Stimulated activated CD8-positive, alpha-beta memory T cell treated with anti-CD3 and anti-CD28 coated beads, Interleukin-15, amount 100 ng/mL, for 1 hour (primary cell): ENCODE results near the gene CRIM1.
"Not testable (repeated sequence)": the region's sequence is repeated elsewhere in the genome, so short reads cannot be mapped to it uniquely, and the experiment has no call there.

Source experiments
- DNase-seq: peaks from one replicate; pipeline ENCODE4 v3.0.0-alpha.2; 2020; ENCODE audit warnings: low read depth

Gene CRIM1, protein sequence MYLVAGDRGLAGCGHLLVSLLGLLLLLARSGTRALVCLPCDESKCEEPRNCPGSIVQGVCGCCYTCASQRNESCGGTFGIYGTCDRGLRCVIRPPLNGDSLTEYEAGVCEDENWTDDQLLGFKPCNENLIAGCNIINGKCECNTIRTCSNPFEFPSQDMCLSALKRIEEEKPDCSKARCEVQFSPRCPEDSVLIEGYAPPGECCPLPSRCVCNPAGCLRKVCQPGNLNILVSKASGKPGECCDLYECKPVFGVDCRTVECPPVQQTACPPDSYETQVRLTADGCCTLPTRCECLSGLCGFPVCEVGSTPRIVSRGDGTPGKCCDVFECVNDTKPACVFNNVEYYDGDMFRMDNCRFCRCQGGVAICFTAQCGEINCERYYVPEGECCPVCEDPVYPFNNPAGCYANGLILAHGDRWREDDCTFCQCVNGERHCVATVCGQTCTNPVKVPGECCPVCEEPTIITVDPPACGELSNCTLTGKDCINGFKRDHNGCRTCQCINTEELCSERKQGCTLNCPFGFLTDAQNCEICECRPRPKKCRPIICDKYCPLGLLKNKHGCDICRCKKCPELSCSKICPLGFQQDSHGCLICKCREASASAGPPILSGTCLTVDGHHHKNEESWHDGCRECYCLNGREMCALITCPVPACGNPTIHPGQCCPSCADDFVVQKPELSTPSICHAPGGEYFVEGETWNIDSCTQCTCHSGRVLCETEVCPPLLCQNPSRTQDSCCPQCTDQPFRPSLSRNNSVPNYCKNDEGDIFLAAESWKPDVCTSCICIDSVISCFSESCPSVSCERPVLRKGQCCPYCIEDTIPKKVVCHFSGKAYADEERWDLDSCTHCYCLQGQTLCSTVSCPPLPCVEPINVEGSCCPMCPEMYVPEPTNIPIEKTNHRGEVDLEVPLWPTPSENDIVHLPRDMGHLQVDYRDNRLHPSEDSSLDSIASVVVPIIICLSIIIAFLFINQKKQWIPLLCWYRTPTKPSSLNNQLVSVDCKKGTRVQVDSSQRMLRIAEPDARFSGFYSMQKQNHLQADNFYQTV

GRCh38 chr2:36355151-36355889, at the start of gene CRIM1:
TSS of gene CRIM1 (plus strand) at chr2:36355778. CDS start at chr2:36356293, 515 bp downstream.
- no peak for DNase-seq

DNA sequence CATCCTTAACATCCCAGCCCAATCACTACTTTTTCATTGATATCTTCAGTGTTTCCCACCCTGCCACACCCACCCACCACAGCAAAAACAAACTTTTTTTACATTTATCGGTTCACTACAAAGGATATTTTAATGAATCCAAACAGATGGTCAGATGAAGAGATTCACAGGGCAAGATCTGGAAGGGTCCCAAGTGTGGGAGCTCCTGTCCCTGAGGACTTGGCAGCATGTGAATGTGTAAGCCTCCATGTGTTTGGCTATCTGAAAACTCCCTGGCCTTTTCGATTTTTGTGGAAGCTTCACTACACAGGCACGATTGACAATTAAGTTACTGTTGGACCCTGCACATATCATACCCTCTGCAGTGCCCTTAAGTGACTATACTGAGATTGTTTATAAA, 48.1 kb upstream of the CRIM1 start:
- no peak for DNase-seq

GRCh38 chr2:36310444-36310843, 45.1 kb upstream of the CRIM1 start:
- DNase-seq = not testable (repeated sequence)

DNA sequence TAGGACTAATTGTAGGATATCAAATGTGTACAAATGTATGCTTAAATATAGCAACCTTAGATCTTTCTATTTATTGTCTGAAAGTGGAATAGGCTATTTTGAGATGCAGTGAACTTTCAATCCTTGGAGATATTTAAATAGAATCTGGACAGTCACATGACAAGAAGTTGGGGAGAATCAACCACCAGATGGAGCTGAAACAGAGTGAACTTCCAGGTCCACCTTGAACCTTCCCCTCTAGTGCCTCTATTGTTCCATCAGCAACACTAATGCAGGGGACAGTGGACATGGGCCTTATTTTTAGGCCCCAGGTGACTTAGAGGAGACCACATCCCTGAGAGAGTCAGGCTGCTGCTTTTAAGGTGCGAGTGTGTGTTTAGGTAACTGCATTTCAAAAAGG, 37.0 kb upstream of the CRIM1 start:
- DNase-seq = no peak

- DNase-seq = no peak
These were observed 33.5 kb upstream of the CRIM1 start for GRCh38 chr2:36322108-36322507.

DNA sequence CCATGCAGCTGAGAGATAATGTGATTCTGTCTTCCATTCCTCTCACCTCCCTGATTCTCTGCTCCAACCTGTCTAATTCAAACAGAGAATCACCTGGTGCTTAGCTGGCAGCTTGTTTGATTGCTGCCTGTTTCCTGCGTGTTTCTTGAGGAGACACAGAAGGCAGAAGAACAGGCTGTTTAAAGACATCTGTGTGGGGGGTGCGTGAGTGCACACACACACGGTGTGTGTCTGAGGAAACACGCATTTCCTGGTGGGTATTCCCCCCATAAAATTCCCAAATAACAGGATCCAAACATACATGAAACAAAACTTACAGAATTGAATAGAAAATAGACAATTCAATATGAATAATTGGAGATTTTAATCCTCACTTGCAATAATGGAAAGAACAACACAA, 29.3 kb upstream of the CRIM1 start:
- DNase-seq = no peak

DNA sequence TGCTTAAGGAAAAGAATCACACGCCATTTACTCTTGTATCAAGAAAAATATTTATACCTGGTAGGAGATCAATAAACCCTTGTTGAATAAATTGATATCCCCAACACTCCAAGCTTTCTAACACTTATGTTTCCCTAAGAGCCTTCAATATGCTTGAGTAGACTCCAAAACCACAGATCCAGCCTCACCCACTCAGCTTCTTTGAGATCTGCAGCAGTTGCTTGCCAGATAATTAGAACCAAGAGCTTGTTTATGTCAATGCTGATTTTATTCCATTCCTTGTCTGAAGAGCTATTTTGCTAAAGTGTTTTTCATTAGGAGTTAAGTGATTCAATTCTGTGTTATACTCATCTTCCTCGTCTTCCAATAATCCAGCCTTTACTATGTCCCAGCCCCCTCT, 26.3 kb upstream of the CRIM1 start:
- DNase-seq = no peak

DNA sequence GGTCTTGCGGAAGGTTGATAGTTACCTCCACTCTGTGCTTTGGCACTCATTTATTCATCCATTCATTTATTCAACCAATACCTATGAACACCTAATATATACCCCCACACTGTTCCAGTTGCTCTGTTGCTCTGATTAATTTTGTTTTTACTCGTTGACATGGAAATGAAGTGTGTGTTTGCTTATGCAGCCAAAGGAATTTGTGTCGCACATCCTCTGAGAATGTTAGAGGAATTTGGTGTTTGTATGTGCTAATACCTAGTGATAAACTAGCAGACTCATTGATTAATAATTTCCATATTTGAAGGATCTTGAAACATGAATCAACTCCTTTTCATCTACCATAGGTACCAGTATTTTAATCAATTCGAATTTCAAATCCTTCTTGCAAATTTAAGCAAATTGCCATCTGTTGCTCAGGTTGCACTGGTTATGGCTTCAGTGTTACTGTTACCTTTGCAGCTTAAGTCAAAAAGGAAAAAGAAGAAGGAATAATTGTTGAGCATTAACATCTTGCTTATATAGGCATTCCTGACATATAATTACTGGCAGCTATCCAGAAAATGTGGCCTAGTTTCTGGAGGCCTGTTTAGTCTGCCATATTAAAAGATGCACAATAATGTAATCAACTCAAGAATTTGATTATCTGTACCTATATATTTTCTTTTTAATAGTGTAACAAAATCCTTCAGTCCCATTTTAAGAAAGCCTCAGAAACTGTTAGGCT, 25.7 kb upstream of the CRIM1 start:
- no peak for DNase-seq

DNA sequence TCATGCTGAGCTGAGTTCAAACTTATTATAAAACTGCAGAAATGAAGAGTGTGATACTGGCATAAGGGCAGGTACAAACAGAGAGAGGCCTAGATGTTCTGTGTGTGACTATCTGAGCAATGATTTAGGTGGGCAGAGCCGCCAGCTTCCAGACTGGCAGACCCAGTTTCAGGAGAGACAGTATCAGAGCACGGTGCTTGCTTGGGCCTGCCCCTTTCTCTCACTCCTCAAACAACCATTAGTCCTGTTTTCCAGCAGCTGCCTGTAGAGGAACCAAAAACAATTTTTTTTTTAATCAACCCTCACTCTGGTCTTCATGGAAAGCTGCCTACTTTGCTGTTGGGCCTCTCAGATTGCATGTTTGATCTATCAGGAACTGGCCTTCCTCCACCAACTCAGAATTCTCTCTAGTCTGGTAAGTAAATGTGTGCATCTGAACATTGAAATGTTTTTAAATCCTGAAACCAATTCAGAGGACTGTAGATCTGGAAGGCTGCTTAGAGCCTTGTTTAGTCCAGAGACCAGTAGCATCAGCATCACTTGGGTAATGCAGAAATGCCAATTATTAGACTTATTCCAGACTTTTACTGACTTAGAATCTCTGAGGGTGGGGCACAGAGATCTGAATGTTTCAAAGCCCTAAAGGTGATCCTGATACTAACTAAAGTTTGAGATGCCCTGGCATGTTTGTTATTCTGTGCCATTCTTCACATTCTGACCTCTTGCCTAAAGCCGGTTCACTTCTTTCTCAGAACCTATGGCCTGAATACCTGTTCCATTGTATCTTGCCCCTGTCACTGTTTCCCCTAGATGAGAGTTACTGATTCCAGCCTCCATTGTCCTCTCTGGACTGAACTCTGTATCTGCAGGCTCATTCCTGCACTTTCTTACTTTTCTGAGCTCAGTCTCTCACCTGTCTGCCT, 24.8 kb upstream of the CRIM1 start:
- no peak for DNase-seq

- DNase-seq = no peak
These were observed 22.1 kb upstream of the CRIM1 start for GRCh38 chr2:36333350-36334012.

DNA sequence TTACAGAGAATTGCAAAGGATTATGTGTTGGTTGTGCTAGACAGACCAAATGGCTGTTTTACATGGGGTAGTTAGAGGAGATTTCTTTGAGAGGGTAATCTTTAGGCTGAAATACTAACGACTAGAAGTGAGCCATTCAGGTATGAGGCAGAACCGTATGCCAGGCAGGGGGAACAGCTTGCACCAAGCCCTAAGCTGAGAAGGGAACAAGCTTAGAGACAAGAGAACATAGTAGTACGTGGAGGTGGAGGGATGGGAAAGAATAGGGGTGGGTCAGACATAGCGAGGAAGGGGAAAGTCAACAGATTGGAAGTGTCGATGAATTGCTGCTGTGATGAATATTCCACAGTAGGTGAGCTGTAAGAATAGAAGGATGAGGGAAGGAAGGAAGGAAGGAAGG, 20.0 kb upstream of the CRIM1 start:
- DNase-seq = no peak

DNA sequence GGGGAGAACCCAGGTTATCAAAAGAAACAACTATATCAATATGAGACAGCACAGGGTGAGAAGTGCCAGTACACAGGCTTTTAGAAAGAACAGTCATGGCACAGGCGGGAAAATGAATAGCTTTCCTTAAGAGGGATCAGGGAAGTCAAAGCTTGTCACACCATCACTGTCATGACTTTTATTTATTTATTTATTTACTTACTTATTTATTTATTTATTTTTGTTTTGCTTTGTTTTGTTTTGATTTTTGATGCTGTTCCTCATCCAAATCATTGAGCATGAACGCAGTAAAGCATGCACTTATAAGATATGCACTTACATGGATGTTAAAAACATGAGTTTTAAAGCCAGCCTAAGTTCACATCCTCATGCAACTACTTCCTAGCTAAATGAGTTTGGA, 19.3 kb upstream of the CRIM1 start:
- DNase-seq = no peak

- no peak for DNase-seq
These were observed 18.2 kb upstream of the CRIM1 start for GRCh38 chr2:36337354-36337753.

- DNase-seq = no peak
These were observed 17.3 kb upstream of the CRIM1 start for GRCh38 chr2:36338124-36338826.

- no peak for DNase-seq
These were observed 16.8 kb upstream of the CRIM1 start for GRCh38 chr2:36338827-36339145.

DNA sequence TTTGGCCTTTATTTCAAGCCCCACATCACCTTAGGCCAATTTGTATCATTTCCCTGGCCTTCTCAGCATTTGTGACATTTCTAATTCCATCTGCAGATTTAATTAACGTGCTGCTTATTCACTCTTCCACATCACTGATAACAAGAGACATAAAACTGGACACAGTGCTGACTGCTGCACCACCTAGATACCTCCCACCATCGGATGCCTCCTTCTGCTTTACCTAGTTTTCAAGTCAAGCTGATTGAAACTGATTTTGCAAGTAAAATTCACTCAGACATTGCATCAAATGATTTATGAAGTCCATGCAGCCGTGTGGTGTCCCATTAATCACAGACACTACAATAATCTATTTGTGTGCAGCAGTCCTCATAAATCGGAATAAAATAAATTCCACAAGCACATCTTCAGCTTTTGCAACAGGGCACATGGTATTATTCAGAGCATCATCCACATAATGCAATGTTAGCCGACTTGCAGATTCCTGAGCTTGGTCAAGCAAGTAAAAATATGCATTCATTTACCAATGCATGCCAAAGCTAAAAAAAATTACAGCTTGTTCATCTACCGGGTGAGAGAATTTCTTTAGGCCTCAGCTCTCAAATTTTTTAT, 15.9 kb upstream of the CRIM1 start:
- DNase-seq = no peak

DNA sequence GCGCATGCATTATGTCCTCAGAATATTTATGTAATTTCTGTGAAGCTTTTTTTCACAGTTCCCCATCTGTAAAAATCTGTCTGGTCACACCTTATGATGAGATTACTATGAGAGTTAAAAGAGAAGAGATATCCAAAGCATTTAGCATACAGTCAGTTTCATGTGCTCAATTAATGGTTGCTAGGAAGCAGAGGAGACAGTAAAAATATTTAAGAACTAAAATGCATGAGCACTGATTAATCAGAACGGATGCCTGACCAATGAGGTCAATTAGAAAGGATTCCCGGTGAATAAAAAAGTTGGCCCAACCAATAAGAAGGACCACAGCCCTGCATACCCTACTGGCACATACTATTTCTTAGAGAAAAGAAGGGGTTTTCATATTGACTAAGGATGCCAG, 12.0 kb upstream of the CRIM1 start:
- no peak for DNase-seq

DNA sequence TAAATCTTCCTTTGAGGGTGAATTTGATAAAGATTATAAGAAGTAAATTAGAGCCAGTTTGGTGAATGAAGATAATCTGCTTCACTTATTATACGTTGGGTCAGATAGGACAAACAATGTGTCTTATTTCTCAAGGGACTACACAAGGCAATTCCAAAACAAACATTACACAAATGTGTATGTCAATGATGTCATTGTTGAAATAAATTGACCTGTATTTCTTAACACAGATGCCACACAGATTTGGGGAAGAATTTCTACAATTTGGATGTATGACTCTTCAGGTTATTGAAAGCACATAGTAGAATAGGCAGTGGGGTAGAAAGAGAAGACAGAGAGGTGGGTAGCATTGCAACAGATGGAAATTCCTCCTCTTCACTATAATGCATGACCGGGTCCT, 6.9 kb upstream of the CRIM1 start:
- no peak for DNase-seq

DNA sequence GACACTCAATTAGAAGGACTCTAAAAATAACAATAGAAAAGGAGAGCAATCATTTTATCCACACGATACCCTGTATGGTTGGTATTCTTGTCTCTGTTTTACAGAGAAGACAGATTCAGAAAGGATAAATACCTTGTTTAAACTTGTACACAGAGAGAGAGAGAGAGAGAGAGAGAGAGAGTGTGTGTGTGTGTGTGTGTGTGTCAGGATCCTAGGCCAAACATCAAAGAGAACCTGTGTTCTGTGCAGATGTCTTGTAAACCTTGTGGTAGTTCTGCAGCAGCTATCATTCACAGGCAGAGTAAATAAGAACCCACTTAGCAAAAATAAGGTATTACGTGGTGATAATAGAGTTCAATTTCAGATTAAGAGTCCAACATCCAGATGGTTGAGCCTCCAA, 4.3 kb upstream of the CRIM1 start:
- DNase-seq = no peak
